Neural progenitor cell (in vitro differentiated cells): ENCODE measurements around the gene RADIL.

Source experiments
- CTCF ChIP-seq: fragments of 200-600 bp; sonication (generic); IDR thresholded peaks from 2 replicates; pipeline ENCODE4 v1.5.1; 2017; ENCODE audit warnings: antibody characterized with exemption, mild to moderate bottlenecking
- EZH2 ChIP-seq: fragments of 200-600 bp; sonication (generic); IDR thresholded peaks from 2 replicates; pipeline ENCODE4 v1.6.1; 2017; ENCODE audit warnings: antibody characterized with exemption, mild to moderate bottlenecking, moderate library complexity

DNA sequence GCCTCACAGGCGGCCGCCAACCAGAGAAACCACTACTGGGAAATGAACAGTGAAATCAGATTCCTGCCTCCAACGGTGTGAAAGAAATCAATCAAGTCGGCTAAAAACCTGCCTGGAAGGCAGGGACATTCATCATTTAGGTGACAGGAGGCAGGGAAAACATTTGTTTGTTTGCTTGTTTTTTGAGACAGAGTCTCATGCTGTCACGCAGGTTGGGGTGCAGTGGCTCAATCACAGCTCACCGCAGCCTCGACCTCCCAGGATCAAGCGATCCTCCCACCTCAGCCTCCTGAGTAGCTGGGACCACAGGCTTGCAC is 77.6 kb downstream of the RADIL start:
- no peak for TF ChIP-seq EZH2
- no peak for TF ChIP-seq CTCF
